Measurements from ENCODE around the gene ENPP3. TPM values are rescaled to one million over a fixed set of nuclear protein-coding genes. Genes with fewer than 3 reads are reported as not detected.

Gene ENPP3
- total and polyA plus RNA-seq, 2 of the 13 experiments (the other 11 are each of a cell fraction or from before 2014, with no cell fraction given) = 40.0 to 75.4 TPM

GRCh38 chr6:131627724-131628682 lies 9.1 kb upstream of the ENPP3 start, which contains the start of gene MED23 (continued):
- peak; percentile 93; the same call in 1 of the 2 replicates for TF ChIP-seq ZNF724P (CRISPR knock-in tag; IDR thresholded peaks at IDR 0.05; ENCODE audit: borderline replicate concordance)
- TF ChIP-seq IRF1 (CRISPR knock-in tag; IDR thresholded peaks at IDR 0.05; ENCODE audit: low read depth) = peak; percentile 91
- TF ChIP-seq ZSCAN12 (CRISPR knock-in tag; IDR thresholded peaks at IDR 0.05) = peak; percentile 89
- TF ChIP-seq CHCHD3 (CRISPR knock-in tag; IDR thresholded peaks at IDR 0.05) = peak; percentile 92; the same call in 1 of the 2 replicates
- TF ChIP-seq HINFP (CRISPR knock-in tag; IDR thresholded peaks at IDR 0.05; ENCODE audit: low read depth) = peak; percentile 95
- TF ChIP-seq GPBP1L1 (CRISPR knock-in tag; IDR thresholded peaks at IDR 0.05) = no peak
- TF ChIP-seq ZNF101 (CRISPR knock-in tag; IDR thresholded peaks at IDR 0.05; ENCODE audit: borderline replicate concordance, low read depth) = peak; percentile 97; the same call in 1 of the 2 replicates
- TF ChIP-seq MNT (IDR thresholded peaks at IDR 0.05) = 0 out of 2 replicates have a peak, but pooled peaks have one; percentile 5
- TF ChIP-seq SMAD9 (CRISPR knock-in tag; IDR thresholded peaks at IDR 0.05) = no peak
- peak; percentile 99 for TF ChIP-seq ZNF691 (CRISPR knock-in tag; IDR thresholded peaks at IDR 0.05; ENCODE audit: borderline replicate concordance, low read depth)
- TF ChIP-seq KLF11 (CRISPR knock-in tag; IDR thresholded peaks at IDR 0.05) = peak; percentile 99
- TF ChIP-seq ZNF652 (CRISPR knock-in tag; IDR thresholded peaks at IDR 0.05; ENCODE audit: borderline replicate concordance, low read depth) = peak; percentile 80
- TF ChIP-seq ZBTB7A (CRISPR knock-in tag; IDR thresholded peaks at IDR 0.05) = no peak
- TF ChIP-seq EP300 (IDR thresholded peaks at IDR 0.05; ENCODE audit: low read depth in 2 of 2, low read length in 2 of 2) = peak in 1 of 2 experiments; percentile 87; a peak in 2 of 4 replicates
- TF ChIP-seq EP300 (CRISPR knock-in tag; IDR thresholded peaks at IDR 0.05; ENCODE audit: borderline replicate concordance) = peak; percentile 66; the same call in 1 of the 2 replicates
- TF ChIP-seq JDP2 (CRISPR knock-in tag; IDR thresholded peaks at IDR 0.05; ENCODE audit: borderline replicate concordance) = no peak; the same call in 1 of the 2 replicates
- TF ChIP-seq ZBTB43 (CRISPR knock-in tag; conservative IDR thresholded peaks at IDR 0.05) = peak; percentile 90
- TF ChIP-seq CREBL2 (CRISPR knock-in tag; IDR thresholded peaks at IDR 0.05; ENCODE audit: borderline replicate concordance) = peak; percentile 41; the same call in 1 of the 2 replicates
